ENCODE measurements around the gene PARP15.

- TF ChIP-seq, protein P1, sequence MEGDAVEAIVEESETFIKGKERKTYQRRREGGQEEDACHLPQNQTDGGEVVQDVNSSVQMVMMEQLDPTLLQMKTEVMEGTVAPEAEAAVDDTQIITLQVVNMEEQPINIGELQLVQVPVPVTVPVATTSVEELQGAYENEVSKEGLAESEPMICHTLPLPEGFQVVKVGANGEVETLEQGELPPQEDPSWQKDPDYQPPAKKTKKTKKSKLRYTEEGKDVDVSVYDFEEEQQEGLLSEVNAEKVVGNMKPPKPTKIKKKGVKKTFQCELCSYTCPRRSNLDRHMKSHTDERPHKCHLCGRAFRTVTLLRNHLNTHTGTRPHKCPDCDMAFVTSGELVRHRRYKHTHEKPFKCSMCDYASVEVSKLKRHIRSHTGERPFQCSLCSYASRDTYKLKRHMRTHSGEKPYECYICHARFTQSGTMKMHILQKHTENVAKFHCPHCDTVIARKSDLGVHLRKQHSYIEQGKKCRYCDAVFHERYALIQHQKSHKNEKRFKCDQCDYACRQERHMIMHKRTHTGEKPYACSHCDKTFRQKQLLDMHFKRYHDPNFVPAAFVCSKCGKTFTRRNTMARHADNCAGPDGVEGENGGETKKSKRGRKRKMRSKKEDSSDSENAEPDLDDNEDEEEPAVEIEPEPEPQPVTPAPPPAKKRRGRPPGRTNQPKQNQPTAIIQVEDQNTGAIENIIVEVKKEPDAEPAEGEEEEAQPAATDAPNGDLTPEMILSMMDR (IDR thresholded peaks at IDR 0.05): no peak
- no peak for TF ChIP-seq POLR2A (IDR thresholded peaks at IDR 0.05)
Measured at GRCh38 chr3:122665881-122666280, 88.4 kb downstream of the PARP15 start.

Data from testis (tissue), 2 donors.